Measurements from ENCODE around the gene ATP9B.

The ATP9B gene

GRCh38 chr18:79043288-79043687, 25.9 kb upstream of the ATP9B start:
- DNase-seq (ENCODE audit: low read depth) = no peak
- no peak overlapping the region for H3K4me3 ChIP-seq (ENCODE audit: low read length)
- TF ChIP-seq CTCF (IDR thresholded peaks at IDR 0.05; ENCODE audit: insufficient read depth, low read depth, low read length, missing control alignments) = no peak

GRCh38 chr18:79046522-79046921, 22.7 kb upstream of the ATP9B start:
- no peak overlapping the region for H3K4me3 ChIP-seq (ENCODE audit: low read length)
- no peak for TF ChIP-seq CTCF (IDR thresholded peaks at IDR 0.05; ENCODE audit: insufficient read depth, low read depth, low read length, missing control alignments)
- DNase-seq (ENCODE audit: low read depth) = no peak

- no peak overlapping the region for H3K4me3 ChIP-seq (ENCODE audit: low read length)
- no peak for TF ChIP-seq CTCF (IDR thresholded peaks at IDR 0.05; ENCODE audit: insufficient read depth, low read depth, low read length, missing control alignments)
- no peak for DNase-seq (ENCODE audit: low read depth)
These were observed 21.5 kb upstream of the ATP9B start for GRCh38 chr18:79047556-79048244.

- no peak for DNase-seq (ENCODE audit: low read depth)
- no peak for TF ChIP-seq CTCF (IDR thresholded peaks at IDR 0.05; ENCODE audit: insufficient read depth, low read depth, low read length, missing control alignments)
- H3K4me3 ChIP-seq (ENCODE audit: low read length) = no peak overlapping the region
These were observed 21.0 kb upstream of the ATP9B start for GRCh38 chr18:79048245-79048632.

- no peak for DNase-seq (ENCODE audit: low read depth)
- no peak for TF ChIP-seq CTCF (IDR thresholded peaks at IDR 0.05; ENCODE audit: insufficient read depth, low read depth, low read length, missing control alignments)
- H3K4me3 ChIP-seq (ENCODE audit: low read length) = no peak overlapping the region
These were observed 19.7 kb upstream of the ATP9B start for GRCh38 chr18:79049506-79049905.

- no peak for DNase-seq (ENCODE audit: low read depth)
- no peak overlapping the region for H3K4me3 ChIP-seq (ENCODE audit: low read length)
- TF ChIP-seq CTCF (IDR thresholded peaks at IDR 0.05; ENCODE audit: insufficient read depth, low read depth, low read length, missing control alignments) = no peak
These were observed 19.2 kb upstream of the ATP9B start for GRCh38 chr18:79050005-79050404.

- no peak overlapping the region for H3K4me3 ChIP-seq (ENCODE audit: low read length)
- no peak for TF ChIP-seq CTCF (IDR thresholded peaks at IDR 0.05; ENCODE audit: insufficient read depth, low read depth, low read length, missing control alignments)
- DNase-seq (ENCODE audit: low read depth) = no peak
These were observed 12.3 kb upstream of the ATP9B start for GRCh38 chr18:79056827-79057367.

All from epithelial cell of esophagus (primary cell).